HEK293 (cell line): ENCODE measurements around the gene KRTAP3-1.

Experiments
- CTCF ChIP-seq: fragments of 450-650 bp; formaldehyde crosslinking; IDR thresholded peaks from 2 replicates; pipeline ENCODE4 v1.5.1; 2016; ENCODE audit warnings: missing biosample characterization, missing genetic modification characterization
- ZBTB1 ChIP-seq: fragments of 450-650 bp; formaldehyde crosslinking; IDR thresholded peaks from 2 replicates; pipeline ENCODE4 v1.5.1; 2016; ENCODE audit warnings: missing biosample characterization, missing genetic modification characterization
- ZNF146 ChIP-seq: fragments of 450-650 bp; formaldehyde crosslinking; IDR thresholded peaks from 2 replicates; pipeline ENCODE4 v1.5.1; 2016; ENCODE audit warnings: missing biosample characterization, missing genetic modification characterization
- ZNF221 ChIP-seq: fragments of 450-650 bp; formaldehyde crosslinking; IDR thresholded peaks from 2 replicates; pipeline ENCODE4 v1.5.1; 2017; ENCODE audit warnings: missing biosample characterization, missing genetic modification characterization, borderline replicate concordance
- ZNF549 ChIP-seq: fragments of 450-650 bp; IDR thresholded peaks from 2 replicates; pipeline ENCODE4 v1.5.1; 2018; ENCODE audit warnings: missing biosample characterization, missing genetic modification characterization, mild to moderate bottlenecking, inconsistent platforms, moderate library complexity
- ZNF596 ChIP-seq: fragments of 450-650 bp; IDR thresholded peaks from 2 replicates; pipeline ENCODE4 v1.5.0; 2018; ENCODE audit warnings: missing biosample characterization, mild to moderate bottlenecking, missing genetic modification characterization, moderate library complexity

GRCh38 chr17:40963838-40964237, 45.1 kb downstream of the KRTAP3-1 start:
- TF ChIP-seq ZNF549 (tag by site-specific recombination) (no peak), ZNF146 (tag by site-specific recombination) (no peak), ZNF221 (tag by site-specific recombination) (no peak), ZBTB1 (no peak), CTCF (no peak), ZNF596 (tag by site-specific recombination) (no peak)
